GM04504 (cell line): ENCODE results near the gene TEX28.
"Not testable (repeated sequence)": the region's sequence is repeated elsewhere in the genome, so short reads cannot be mapped to it uniquely, and the experiment has no call there.

Source experiments
- DNase-seq: peaks from one replicate; pipeline ENCODE4 v3.0.0-alpha.2; 2012; ENCODE audit warnings: low read depth

Gene TEX28

DNA sequence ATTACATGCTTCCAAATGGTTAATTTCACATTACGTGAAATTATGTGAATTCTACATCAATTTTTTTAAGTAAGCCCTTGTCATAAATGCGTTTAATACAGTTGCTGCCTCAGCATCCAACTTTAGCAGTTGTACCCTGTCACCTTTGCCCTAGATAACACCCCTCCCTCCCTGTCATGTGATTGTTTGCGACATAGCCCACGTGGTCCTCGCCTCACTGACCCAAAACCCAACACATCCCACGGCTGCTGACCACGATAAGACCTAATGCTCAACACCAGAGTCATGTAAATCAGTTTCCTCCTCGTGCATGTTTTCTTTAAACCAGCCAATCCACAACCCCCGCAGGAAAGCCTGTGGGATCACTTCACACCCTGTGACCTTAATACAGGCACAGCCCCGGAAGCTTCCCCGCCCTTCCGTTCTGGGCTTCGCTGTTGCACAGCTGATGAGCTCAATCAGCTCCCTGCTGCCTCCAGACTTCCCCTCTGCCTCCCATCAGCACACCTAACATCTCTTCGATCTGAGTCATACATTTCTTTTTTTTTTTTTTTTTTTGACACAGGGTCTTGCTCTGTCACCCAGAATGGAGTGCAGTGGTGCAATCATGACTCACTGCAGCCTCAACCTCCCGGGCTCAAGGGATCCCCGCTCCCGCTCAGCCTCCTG, 47.4 kb downstream of the TEX28 start:
- not testable (repeated sequence) for DNase-seq

DNA sequence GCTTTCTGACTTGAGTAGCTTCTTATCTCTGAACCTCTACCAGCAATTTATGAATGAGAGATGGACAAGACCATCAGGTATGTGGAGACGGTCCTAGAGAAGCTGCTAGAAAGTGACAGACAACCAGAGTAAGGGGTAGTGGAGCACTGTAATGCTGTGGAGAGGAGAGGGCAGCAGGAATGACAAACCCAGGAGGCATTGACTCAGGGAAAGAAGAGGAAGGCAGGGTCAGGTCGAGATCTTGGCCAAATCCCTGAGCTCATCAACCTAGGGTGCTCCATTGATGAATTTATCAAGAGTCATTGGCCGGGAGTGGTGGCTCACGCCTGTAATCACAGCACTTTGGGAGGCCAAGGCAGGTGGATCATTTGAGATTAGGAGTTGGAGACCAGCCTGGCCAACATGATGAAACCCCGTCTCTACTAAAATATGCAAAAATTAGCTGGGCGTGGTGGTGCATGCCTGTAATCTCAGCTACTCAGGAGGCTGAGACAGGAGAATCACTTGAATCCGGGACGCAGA, 54.9 kb downstream of the TEX28 start:
- DNase-seq = not testable (repeated sequence)

DNA sequence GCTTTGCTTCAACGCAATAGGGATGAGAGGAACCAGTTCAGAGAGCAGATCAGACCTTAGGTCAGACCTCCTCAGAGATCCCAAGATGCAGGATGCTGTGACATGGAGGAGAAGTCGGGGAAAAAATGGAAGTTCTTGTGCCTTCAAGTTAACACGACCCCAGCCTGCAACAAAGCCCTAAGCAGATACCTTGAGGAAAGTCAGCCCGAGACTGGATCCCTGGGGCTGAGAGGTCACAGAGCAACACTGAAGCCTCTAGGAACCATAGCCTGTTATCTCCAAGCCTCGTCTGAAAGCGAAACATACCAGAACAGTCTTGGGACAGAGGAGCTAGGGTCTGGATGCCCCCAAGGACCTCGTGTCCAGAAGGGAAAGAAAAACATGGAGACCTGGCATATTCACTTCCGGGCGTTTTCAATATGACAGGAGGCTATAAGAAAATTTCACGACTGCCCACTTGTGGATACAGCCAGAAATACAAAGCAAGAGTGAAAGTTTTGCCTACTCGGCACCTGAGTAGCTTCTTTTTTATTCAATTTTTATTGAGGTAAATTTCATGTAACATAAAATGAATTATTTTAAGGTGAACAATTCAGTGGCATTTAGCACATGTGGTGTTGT, 55.9 kb downstream of the TEX28 start:
- not testable (repeated sequence) for DNase-seq

DNA sequence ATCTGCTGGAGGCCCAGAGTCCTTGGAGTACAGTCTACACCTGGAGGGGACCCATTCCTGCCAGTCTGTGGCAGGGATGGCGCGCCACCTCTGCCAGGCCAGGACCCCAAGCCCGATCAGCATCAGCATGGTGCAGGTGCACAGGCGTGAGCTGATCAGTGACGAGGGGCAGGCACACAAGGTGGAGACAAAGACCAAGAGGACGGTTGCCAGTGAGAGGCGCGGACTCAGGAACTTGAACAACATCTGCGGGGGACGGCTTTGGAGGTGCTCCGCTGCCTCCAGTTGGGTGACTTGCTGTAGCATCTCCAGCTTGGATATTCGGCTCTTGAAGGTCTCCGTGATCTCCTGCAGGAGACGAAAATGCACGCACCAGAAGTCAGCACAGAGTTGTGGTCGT, 61.3 kb downstream of the TEX28 start:
- not testable (repeated sequence) for DNase-seq

DNA sequence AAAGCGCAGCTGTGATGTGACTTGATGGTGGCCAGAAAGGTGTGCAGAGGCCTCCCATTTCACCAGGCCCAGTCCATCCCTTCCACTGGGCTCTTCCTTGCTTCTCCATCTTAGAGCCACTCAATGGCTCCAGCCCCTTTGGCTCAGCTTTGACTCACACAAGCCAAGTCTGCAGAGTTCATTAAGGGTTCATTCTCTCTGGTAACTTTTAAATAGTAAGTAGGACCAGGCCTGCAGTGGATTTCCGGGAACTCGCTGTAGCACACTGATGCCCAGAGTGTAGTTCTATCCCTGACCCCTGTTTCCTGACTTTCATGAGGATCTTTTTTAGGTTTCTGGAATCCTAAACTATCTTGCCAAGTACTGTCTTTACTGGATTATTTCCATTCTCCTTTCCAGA, 63.5 kb downstream of the TEX28 start:
- not testable (repeated sequence) for DNase-seq

DNA sequence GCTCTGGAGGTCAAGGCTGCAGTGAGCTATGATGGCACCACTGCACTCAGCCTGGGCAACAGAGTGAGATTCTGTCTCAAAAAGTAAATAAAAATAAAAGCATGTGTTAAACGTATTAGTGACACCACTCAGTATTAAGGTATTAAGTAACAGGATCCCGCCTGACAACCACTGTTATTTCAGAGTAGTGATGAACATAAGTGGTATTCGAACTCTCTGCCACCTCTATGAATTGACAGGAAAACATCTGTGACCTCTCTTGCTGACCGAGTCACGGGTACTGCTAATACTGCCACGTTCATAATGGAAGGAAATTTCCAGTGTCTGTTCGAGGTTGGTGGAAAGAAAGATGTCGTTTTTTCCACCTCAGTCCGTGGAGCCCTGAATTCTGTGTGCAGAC, 68.2 kb downstream of the TEX28 start:
- DNase-seq = not testable (repeated sequence)

DNA sequence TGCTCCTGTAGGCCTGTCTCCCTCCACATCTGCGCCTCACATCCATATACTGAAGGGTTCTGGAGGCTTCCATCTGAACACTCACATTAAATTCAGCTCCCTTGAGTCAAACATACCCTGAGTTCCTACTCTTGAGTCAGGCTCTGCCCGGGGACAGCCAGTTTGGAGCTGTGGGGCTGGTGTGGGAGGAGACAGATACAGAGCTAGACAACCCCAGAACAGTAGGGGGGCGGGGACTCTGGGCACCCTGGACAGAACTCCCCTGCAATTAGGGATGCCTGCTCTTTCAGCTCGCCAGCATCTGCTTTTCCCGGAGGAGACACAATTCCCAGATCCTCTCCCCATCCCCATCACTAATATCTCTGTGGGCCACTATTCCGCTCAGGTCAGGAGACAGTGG, 69.6 kb downstream of the TEX28 start:
- DNase-seq = not testable (repeated sequence)
